Right atrium auricular region (tissue), 2 donors: ENCODE results near the gene ZNF469. TPM values are rescaled to one million over a fixed set of nuclear protein-coding genes. Genes with fewer than 3 reads are reported as not detected.

Experiments
- DNase-seq: peaks from one replicate; pipeline ENCODE4 v3.0.0-alpha.2; 2019; ENCODE audit warnings: low spot score
- H3K27ac ChIP-seq, 2 donors: fragments of 200-600 bp; sonication (generic); 1 replicate in 1 of 2; 2 replicates in 1 of 2; pipeline ENCODE4 v1.5.1; 2016 to 2019
- H3K27me3 ChIP-seq, 2 donors: fragments of 200-600 bp; sonication (generic); one replicate each; pipeline versions ENCODE4 v1.5.1 to v1.6.0; 2017 to 2019
- H3K36me3 ChIP-seq: fragments of 200-600 bp; sonication (generic); one replicate; pipeline ENCODE4 v1.5.1; 2016
- H3K4me1 ChIP-seq, 2 donors: fragments of 200-600 bp; sonication (generic); one replicate each; pipeline versions ENCODE4 v1.5.1 to v1.6.0; 2017 to 2019
- H3K4me3 ChIP-seq, 2 donors: fragments of 200-600 bp; sonication (generic); 1 replicate in 1 of 2; 2 replicates in 1 of 2; pipeline ENCODE4 v1.5.1; 2017 to 2019; ENCODE audit warnings: mild to moderate bottlenecking in 1 of 2, moderate library complexity in 1 of 2
- H3K9me3 ChIP-seq, 2 donors: fragments of 200-600 bp; sonication (generic); one replicate each; pipeline ENCODE4 v1.5.1; 2019
- CTCF ChIP-seq, 2 donors: fragments of 200-600 bp; sonication (generic); IDR thresholded peaks; one replicate each; pipeline ENCODE4 v1.5.1; 2019; ENCODE audit warnings: antibody characterized with exemption in 2 of 2
- total RNA-seq, 2 donors: library from RNA; depleted of rRNA; stranded (reverse); fragments of >200 nt; gene quantifications; one replicate each; pipeline ENCODE4 v1.1.0, GENCODE V29; 2016

ZNF469 gene
- total RNA-seq, 2 donors from 2014 or later: 0.56 to 0.83 TPM

GRCh38 chr16:88376835-88377726 lies 5.7 kb upstream of the ZNF469 start:
- Histone ChIP-seq H3K27me3 (no peaks in the 10 kb centered on the region), H3K27ac (peak overlapping the region in 1 of 2 donors; percentile 46), H3K4me1 (no peaks in the 10 kb centered on the region), H3K9me3 (no peaks in the 10 kb centered on the region), H3K4me3 (no peak overlapping the region), H3K36me3 (no peaks in the 10 kb centered on the region)
- DNase-seq: no peak
- TF ChIP-seq CTCF (IDR thresholded peaks at IDR 0.05): no peak

- no peak for TF ChIP-seq CTCF (IDR thresholded peaks at IDR 0.05)
- Histone ChIP-seq H3K4me1 (no peaks in the 10 kb centered on the region), H3K27ac (no peak overlapping the region), H3K36me3 (no peaks in the 10 kb centered on the region), H3K27me3 (no peaks in the 10 kb centered on the region), H3K9me3 (no peaks in the 10 kb centered on the region), H3K4me3 (no peak overlapping the region)
- no peak for DNase-seq
Observed at GRCh38 chr16:88377961-88378360, 4.8 kb upstream of the ZNF469 start.

GRCh38 chr16:88378401-88378800 lies 4.4 kb upstream of the ZNF469 start:
- Histone ChIP-seq H3K36me3 (no peaks in the 10 kb centered on the region), H3K4me1 (peaks cover 0 to under 1% of the 10 kb centered on the region in 2 donors), H3K9me3 (no peaks in the 10 kb centered on the region), H3K27ac (no peak overlapping the region), H3K4me3 (no peak overlapping the region), H3K27me3 (no peaks in the 10 kb centered on the region)
- no peak for TF ChIP-seq CTCF (IDR thresholded peaks at IDR 0.05)
- no peak for DNase-seq

GRCh38 chr16:88378836-88379693 lies 3.7 kb upstream of the ZNF469 start:
- no peaks in the 10 kb centered on the region for H3K36me3 ChIP-seq
- peaks cover 0 to 7% of the 10 kb centered on the region in 2 donors for H3K4me1 ChIP-seq
- H3K27ac ChIP-seq: no peak overlapping the region
- peaks cover 0 to 4% of the 10 kb centered on the region in 2 donors for H3K27me3 ChIP-seq
- no peak for TF ChIP-seq CTCF (IDR thresholded peaks at IDR 0.05)
- no peak overlapping the region for H3K4me3 ChIP-seq
- no peak for DNase-seq
- H3K9me3 ChIP-seq: no peaks in the 10 kb centered on the region

GRCh38 chr16:88379694-88380040 lies 3.1 kb upstream of the ZNF469 start:
- no peak for DNase-seq
- no peaks in the 10 kb centered on the region for H3K36me3 ChIP-seq
- no peak for TF ChIP-seq CTCF (IDR thresholded peaks at IDR 0.05)

More at GRCh38 chr16:88379694-88380040, 3.1 kb upstream of the ZNF469 start:
- H3K4me3 ChIP-seq: no peak overlapping the region
- no peak overlapping the region for H3K27ac ChIP-seq
- peaks cover 0 to 6% of the 10 kb centered on the region in 2 donors for H3K27me3 ChIP-seq
- no peaks in the 10 kb centered on the region for H3K9me3 ChIP-seq
- peaks cover 0 to 12% of the 10 kb centered on the region in 2 donors for H3K4me1 ChIP-seq
